LNCaP clone FGC (cell line): ENCODE measurements around the gene PPP2R5C.
"Not testable (repeated sequence)": the region's sequence is repeated elsewhere in the genome, so short reads cannot be mapped to it uniquely, and the experiment has no call there.

Experiments
- DNase-seq: peaks from one replicate; pipeline ENCODE4 v3.0.0-alpha.2; 2011; ENCODE audit warnings: low read depth
- H3K4me3 ChIP-seq: 2 replicates; pipeline ENCODE4 v1.5.1; 2011; ENCODE audit warnings: mild to moderate bottlenecking, low read depth, low read length, control low read depth
- CTCF ChIP-seq: IDR thresholded peaks from 2 replicates; pipeline ENCODE4 v1.5.1; 2012; ENCODE audit warnings: mild to moderate bottlenecking; ENCODE audit not compliant: control insufficient read depth, insufficient read depth; ENCODE audit errors: extremely low read depth

PPP2R5C gene

GRCh38 chr14:101740981-101741380 lies 20.5 kb upstream of the PPP2R5C start:
- TF ChIP-seq CTCF: no peak
- H3K4me3 ChIP-seq: no peak overlapping the region
- no peak for DNase-seq

- no peak for DNase-seq
- TF ChIP-seq CTCF: no peak
- no peak overlapping the region for H3K4me3 ChIP-seq
These were observed 17.8 kb upstream of the PPP2R5C start for GRCh38 chr14:101743701-101744100.

- DNase-seq, H3K4me3 ChIP-seq: not testable (repeated sequence)
These were observed 17.1 kb upstream of the PPP2R5C start for GRCh38 chr14:101744382-101744781.

- peak overlapping the region; percentile 9; the same call in 1 of the 2 replicates for H3K4me3 ChIP-seq
- not testable (repeated sequence) for DNase-seq
These were observed 11.8 kb upstream of the PPP2R5C start for GRCh38 chr14:101749756-101750155.

- no peak for TF ChIP-seq CTCF
- no peak for DNase-seq
- no peak overlapping the region for H3K4me3 ChIP-seq
These were observed 6.6 kb upstream of the PPP2R5C start for GRCh38 chr14:101754893-101755292.

- no peak overlapping the region for H3K4me3 ChIP-seq
- no peak for TF ChIP-seq CTCF
- DNase-seq: no peak
These were observed 5.8 kb upstream of the PPP2R5C start for GRCh38 chr14:101755591-101756324.

GRCh38 chr14:101757064-101757838 lies 4.3 kb upstream of the PPP2R5C start:
- TF ChIP-seq CTCF: no peak
- no peak for DNase-seq
- no peak overlapping the region for H3K4me3 ChIP-seq

GRCh38 chr14:101757839-101758211 lies 3.7 kb upstream of the PPP2R5C start:
- TF ChIP-seq CTCF: no peak
- H3K4me3 ChIP-seq: no peak overlapping the region
- DNase-seq: no peak
